T follicular helper cell (primary cell): ENCODE results near the gene UBE4B.
"Not testable (repeated sequence)": the region's sequence is repeated elsewhere in the genome, so short reads cannot be mapped to it uniquely, and the experiment has no call there.

ENCODE experiments used
- DNase-seq: peaks from one replicate; pipeline ENCODE4 v3.0.0-alpha.2; 2020; ENCODE audit warnings: low read depth

UBE4B gene

GRCh38 chr1:10210841-10211804 lies 178.4 kb downstream of the UBE4B start:
- no peak for DNase-seq

- DNase-seq, result no peak
Measured at GRCh38 chr1:10211805-10212410, 179.2 kb downstream of the UBE4B start.

GRCh38 chr1:10212476-10212875 lies 179.7 kb downstream of the UBE4B start:
- DNase-seq, result no peak

GRCh38 chr1:10213186-10213705 lies 180.5 kb downstream of the UBE4B start:
- DNase-seq, result no peak

- DNase-seq, result no peak
Measured at GRCh38 chr1:10216090-10216749, 183.5 kb downstream of the UBE4B start.

- DNase-seq, result no peak
Measured at GRCh38 chr1:10217748-10218441, 185.1 kb downstream of the UBE4B start.

- DNase-seq, result no peak
Measured at GRCh38 chr1:10220200-10220599, 187.4 kb downstream of the UBE4B start.

- DNase-seq, result not testable (repeated sequence)
Measured at GRCh38 chr1:10220657-10221056, 187.9 kb downstream of the UBE4B start.

- no peak for DNase-seq
Measured at GRCh38 chr1:10225573-10225972, 192.8 kb downstream of the UBE4B start.

- DNase-seq, result no peak
Measured at GRCh38 chr1:10228528-10228927, 195.8 kb downstream of the UBE4B start.

GRCh38 chr1:10229903-10230302 lies 197.1 kb downstream of the UBE4B start:
- no peak for DNase-seq
